ENCODE results near the gene ARL6IP4.

DNA sequence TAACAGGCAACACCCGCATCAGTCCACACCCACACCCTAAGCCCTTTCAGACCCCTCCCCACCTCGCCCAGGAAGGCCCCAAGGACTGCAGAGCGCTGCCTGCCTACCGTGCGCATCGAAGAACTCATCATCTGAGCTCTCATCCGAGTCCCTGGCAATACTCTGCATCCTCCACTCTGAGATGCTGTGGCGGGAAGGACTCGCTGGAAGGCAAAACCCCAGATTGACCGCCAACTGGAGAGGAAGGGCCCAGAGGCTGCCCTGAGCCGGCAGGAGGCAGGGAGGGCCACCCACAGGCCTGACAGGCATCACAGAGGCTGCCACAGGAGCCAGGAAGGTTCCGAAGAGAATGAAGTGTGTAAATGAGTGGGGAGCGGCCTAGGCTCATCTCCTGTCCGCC is 23.8 kb downstream of the ARL6IP4 start:
- TF ChIP-seq, protein P1, sequence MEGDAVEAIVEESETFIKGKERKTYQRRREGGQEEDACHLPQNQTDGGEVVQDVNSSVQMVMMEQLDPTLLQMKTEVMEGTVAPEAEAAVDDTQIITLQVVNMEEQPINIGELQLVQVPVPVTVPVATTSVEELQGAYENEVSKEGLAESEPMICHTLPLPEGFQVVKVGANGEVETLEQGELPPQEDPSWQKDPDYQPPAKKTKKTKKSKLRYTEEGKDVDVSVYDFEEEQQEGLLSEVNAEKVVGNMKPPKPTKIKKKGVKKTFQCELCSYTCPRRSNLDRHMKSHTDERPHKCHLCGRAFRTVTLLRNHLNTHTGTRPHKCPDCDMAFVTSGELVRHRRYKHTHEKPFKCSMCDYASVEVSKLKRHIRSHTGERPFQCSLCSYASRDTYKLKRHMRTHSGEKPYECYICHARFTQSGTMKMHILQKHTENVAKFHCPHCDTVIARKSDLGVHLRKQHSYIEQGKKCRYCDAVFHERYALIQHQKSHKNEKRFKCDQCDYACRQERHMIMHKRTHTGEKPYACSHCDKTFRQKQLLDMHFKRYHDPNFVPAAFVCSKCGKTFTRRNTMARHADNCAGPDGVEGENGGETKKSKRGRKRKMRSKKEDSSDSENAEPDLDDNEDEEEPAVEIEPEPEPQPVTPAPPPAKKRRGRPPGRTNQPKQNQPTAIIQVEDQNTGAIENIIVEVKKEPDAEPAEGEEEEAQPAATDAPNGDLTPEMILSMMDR (IDR thresholded peaks at IDR 0.05; ENCODE audit: insufficient read depth, low read length), result no peak
- TF ChIP-seq POLR2AphosphoS5 (IDR thresholded peaks at IDR 0.05; ENCODE audit: low read depth) (no peak), GABPA (IDR thresholded peaks at IDR 0.05; ENCODE audit: low read depth) (no peak)
- TF ChIP-seq, protein P2, sequence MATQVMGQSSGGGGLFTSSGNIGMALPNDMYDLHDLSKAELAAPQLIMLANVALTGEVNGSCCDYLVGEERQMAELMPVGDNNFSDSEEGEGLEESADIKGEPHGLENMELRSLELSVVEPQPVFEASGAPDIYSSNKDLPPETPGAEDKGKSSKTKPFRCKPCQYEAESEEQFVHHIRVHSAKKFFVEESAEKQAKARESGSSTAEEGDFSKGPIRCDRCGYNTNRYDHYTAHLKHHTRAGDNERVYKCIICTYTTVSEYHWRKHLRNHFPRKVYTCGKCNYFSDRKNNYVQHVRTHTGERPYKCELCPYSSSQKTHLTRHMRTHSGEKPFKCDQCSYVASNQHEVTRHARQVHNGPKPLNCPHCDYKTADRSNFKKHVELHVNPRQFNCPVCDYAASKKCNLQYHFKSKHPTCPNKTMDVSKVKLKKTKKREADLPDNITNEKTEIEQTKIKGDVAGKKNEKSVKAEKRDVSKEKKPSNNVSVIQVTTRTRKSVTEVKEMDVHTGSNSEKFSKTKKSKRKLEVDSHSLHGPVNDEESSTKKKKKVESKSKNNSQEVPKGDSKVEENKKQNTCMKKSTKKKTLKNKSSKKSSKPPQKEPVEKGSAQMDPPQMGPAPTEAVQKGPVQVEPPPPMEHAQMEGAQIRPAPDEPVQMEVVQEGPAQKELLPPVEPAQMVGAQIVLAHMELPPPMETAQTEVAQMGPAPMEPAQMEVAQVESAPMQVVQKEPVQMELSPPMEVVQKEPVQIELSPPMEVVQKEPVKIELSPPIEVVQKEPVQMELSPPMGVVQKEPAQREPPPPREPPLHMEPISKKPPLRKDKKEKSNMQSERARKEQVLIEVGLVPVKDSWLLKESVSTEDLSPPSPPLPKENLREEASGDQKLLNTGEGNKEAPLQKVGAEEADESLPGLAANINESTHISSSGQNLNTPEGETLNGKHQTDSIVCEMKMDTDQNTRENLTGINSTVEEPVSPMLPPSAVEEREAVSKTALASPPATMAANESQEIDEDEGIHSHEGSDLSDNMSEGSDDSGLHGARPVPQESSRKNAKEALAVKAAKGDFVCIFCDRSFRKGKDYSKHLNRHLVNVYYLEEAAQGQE (IDR thresholded peaks at IDR 0.05; ENCODE audit: insufficient replicate concordance, low read depth), result no peak
